ENCODE results near the gene PHLDB2. TPM values are rescaled to one million over a fixed set of nuclear protein-coding genes. Genes with fewer than 3 reads are reported as not detected.

Gene PHLDB2
- total and polyA plus RNA-seq, 2 of the 4 experiments (the other 2 are of a cell fraction), result 10.6 to 28.7 TPM

- no peak overlapping the region for H3K27ac ChIP-seq (ENCODE audit: insufficient read depth, low read length)
Observed at GRCh38 chr3:111846717-111847116, 12.3 kb upstream of the PHLDB2 start.

More at GRCh38 chr3:111846717-111847116, 12.3 kb upstream of the PHLDB2 start:
- H3K36me3 ChIP-seq (ENCODE audit: control insufficient read depth, insufficient read depth, low read length), result no peaks in the 10 kb centered on the region
- ChIA-PET POLR2A (ENCODE audit: unreplicated experiment) (no interaction called here), CTCF (interaction anchor here (1.1 kb wide), 1 partner anchor 13 kb away, joined by 3 read pairs; no protein-coding TSS in a partner anchor)
- peak overlapping the region; percentile 49; the same call in 1 of the 2 replicates for H3K4me2 ChIP-seq (ENCODE audit: low read depth, low read length)
- H3K4me3 ChIP-seq (ENCODE audit: insufficient read depth, low read depth, low read length), result no peak overlapping the region
- no peak overlapping the region for H2BK120ac ChIP-seq (ENCODE audit: low read depth, low read length)
- H3K27me3 ChIP-seq (ENCODE audit: control insufficient read depth, insufficient read depth, low read length), result no peaks in the 10 kb centered on the region
- peak; percentile 65 for ATAC-seq (ENCODE audit: low read depth)
- BruUV-seq (replicated peaks), result no TSS peak
- peak overlapping the region; percentile 3 for H2BK5ac ChIP-seq (ENCODE audit: low read depth, low read length, poor library complexity, severe bottlenecking)
- WGBS, 2 experiments (ENCODE audit: extremely low coverage in 2 of 2, insufficient read length in 1 of 2), result no CpG with 5 or more reads among the region's 2 CpGs
- peaks cover 8% of the 10 kb centered on the region; the same call in 1 of the 2 replicates for H3K4me1 ChIP-seq (ENCODE audit: control insufficient read depth, insufficient read depth, low read length)
- no peak overlapping the region for H2AK5ac ChIP-seq (ENCODE audit: low read depth, low read length)
- no peak overlapping the region for H4K8ac ChIP-seq (ENCODE audit: low read depth in 2 of 2, low read length in 2 of 2)
- H2BK20ac ChIP-seq (ENCODE audit: low read depth, low read length), result no peak overlapping the region
- intact Hi-C loops (cut with micrococcal nuclease), result loop anchor here (5.0 kb wide), 1 partner anchor 34 kb away; no protein-coding TSS in a partner anchor
- H2AK9ac ChIP-seq (replicated peaks; ENCODE audit: low read depth, low read length, poor library complexity), result no peak overlapping the region
- no peaks in the 10 kb centered on the region for H4K20me1 ChIP-seq (ENCODE audit: insufficient read depth, low read length)
- H3K9ac ChIP-seq (ENCODE audit: low read depth, low read length), result no peak overlapping the region
- H2BK15ac ChIP-seq (ENCODE audit: low read depth, low read length), result no peak overlapping the region
- no peak overlapping the region for H4K91ac ChIP-seq (ENCODE audit: insufficient read depth, low read depth, low read length)
- dilution Hi-C loops (cut with HindIII; ENCODE audit: low sequenced_read_pairs, unreplicated experiment), result no loop called here
- H3K23ac ChIP-seq (ENCODE audit: low read depth, low read length), result no peak overlapping the region
- H3K9me3 ChIP-seq (ENCODE audit: control insufficient read depth, insufficient read depth, low read length), result no peaks in the 10 kb centered on the region
- no peak overlapping the region for H4K5ac ChIP-seq (ENCODE audit: low read depth, low read length)
- DNase-seq, result peak; percentile 91
- TF ChIP-seq RAD21 (IDR thresholded peaks at IDR 0.05; ENCODE audit: low read length), result no peak
- 0 out of 2 replicates have a peak, but pooled peaks have one; percentile 3 for TF ChIP-seq MAFK (IDR thresholded peaks at IDR 0.05; ENCODE audit: low read depth, low read length)
- no peak for TF ChIP-seq RFX5 (IDR thresholded peaks at IDR 0.05; ENCODE audit: low read depth, low read length)
- no peak for TF ChIP-seq MAZ (IDR thresholded peaks at IDR 0.05; ENCODE audit: borderline replicate concordance, low read depth, low read length)
- no peak for TF ChIP-seq MXI1 (IDR thresholded peaks at IDR 0.05; ENCODE audit: borderline replicate concordance, low read depth, low read length)
- TF ChIP-seq FOS (IDR thresholded peaks at IDR 0.05; ENCODE audit: low read depth, low read length), result peak; percentile 86
- TF ChIP-seq NFE2L2 (IDR thresholded peaks at IDR 0.05; ENCODE audit: low read depth, low read length), result peak; percentile 29; the same call in 1 of the 2 replicates
- peak; percentile 54; the same call in 1 of the 2 replicates for TF ChIP-seq BHLHE40 (IDR thresholded peaks at IDR 0.05; ENCODE audit: low read depth, low read length)
- TF ChIP-seq, protein P1, sequence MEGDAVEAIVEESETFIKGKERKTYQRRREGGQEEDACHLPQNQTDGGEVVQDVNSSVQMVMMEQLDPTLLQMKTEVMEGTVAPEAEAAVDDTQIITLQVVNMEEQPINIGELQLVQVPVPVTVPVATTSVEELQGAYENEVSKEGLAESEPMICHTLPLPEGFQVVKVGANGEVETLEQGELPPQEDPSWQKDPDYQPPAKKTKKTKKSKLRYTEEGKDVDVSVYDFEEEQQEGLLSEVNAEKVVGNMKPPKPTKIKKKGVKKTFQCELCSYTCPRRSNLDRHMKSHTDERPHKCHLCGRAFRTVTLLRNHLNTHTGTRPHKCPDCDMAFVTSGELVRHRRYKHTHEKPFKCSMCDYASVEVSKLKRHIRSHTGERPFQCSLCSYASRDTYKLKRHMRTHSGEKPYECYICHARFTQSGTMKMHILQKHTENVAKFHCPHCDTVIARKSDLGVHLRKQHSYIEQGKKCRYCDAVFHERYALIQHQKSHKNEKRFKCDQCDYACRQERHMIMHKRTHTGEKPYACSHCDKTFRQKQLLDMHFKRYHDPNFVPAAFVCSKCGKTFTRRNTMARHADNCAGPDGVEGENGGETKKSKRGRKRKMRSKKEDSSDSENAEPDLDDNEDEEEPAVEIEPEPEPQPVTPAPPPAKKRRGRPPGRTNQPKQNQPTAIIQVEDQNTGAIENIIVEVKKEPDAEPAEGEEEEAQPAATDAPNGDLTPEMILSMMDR (conservative IDR thresholded peaks at IDR 0.05; ENCODE audit: low read depth, low read length), result no peak
- TF ChIP-seq SMC3 (IDR thresholded peaks at IDR 0.05; ENCODE audit: low read depth, low read length), result 0 out of 2 replicates have a peak, but pooled peaks have one; percentile 4
- TF ChIP-seq CHD1 (IDR thresholded peaks at IDR 0.05; ENCODE audit: low read depth, low read length), result no peak
- TF ChIP-seq POLR2A (IDR thresholded peaks at IDR 0.05; ENCODE audit: low read depth, low read length), result no peak
- peak; percentile 52 for TF ChIP-seq RCOR1 (IDR thresholded peaks at IDR 0.05; ENCODE audit: insufficient replicate concordance, low read length)
- no peak for TF ChIP-seq ELK1 (IDR thresholded peaks at IDR 0.05; ENCODE audit: borderline replicate concordance, low read depth, low read length)
- TF ChIP-seq CEBPB (IDR thresholded peaks at IDR 0.05; ENCODE audit: low read depth, low read length), result peak; percentile 97
- TF ChIP-seq USF2 (IDR thresholded peaks at IDR 0.05; ENCODE audit: low read depth, low read length), result no peak
- no peaks in the 10 kb centered on the region for H3K9me1 ChIP-seq (ENCODE audit: insufficient read depth, low read length)
- no peak overlapping the region for H3K18ac ChIP-seq (ENCODE audit: low read depth, low read length)
- no peak overlapping the region for H3K4ac ChIP-seq (ENCODE audit: low read depth, low read length)
- in situ Hi-C loops (cut with MboI; ENCODE audit: low sequenced_read_pairs), result no loop called here
- no peak overlapping the region for H3K56ac ChIP-seq (ENCODE audit: extremely low read depth, insufficient read depth, low read length)
- no peak overlapping the region for H3K14ac ChIP-seq (replicated peaks; ENCODE audit: low read depth, low read length)
- H2AFZ ChIP-seq (replicated peaks; ENCODE audit: low read length, poor library complexity), result no peak overlapping the region
- no peaks in the 10 kb centered on the region for H3K79me1 ChIP-seq (ENCODE audit: low read depth in 1 of 2, low read length in 2 of 2)

Data from IMR-90 (cell line).